ENCODE data around the gene OSBPL6.
"Not testable (repeated sequence)": the region's sequence is repeated elsewhere in the genome, so short reads cannot be mapped to it uniquely, and the experiment has no call there.

Gene OSBPL6

DNA sequence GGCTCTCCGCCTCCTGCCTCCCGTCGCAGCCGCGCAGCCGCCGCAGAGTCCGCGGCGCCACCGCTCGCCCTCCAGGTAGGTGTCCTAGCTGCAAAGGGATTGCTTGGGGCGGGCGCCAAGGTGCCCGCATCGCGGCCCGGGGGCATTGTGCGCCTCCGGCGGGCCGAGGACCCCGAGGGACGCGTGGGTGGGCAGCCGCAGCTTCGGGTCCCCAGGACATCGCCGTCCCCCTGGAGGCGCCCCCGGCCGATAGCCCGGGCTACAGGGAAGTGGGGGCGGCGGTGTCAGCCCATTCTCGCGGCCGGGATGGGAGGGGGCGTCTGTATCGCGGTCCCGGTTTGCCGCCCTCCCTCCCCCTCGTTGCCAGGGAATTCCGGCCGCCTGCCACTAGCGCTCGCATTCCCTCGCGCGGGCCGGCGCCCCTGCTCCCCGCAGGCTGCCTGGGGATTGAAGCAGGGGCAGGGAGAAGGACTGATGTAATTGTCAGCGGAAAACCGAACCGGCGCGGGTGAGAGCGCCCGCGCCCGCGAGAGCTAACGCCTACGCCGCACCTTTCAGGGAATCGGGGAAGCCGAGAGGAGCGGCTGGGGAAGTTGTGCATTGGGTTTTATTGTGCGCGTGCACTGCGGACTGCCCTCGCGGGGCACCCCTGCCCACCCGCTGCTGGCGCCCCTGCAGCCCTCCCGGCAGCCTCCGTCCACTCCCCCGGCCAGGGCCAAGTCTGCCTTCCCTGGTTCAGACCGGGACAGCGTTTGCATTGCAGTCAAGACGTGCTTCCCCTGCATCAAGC lies 483 bp downstream of the OSBPL6 start:
- DNase-seq, result peak; percentile 72
- in situ Hi-C loops (cut with HindIII; ENCODE audit: low pct_ligation_motif_present, low pct_unique_long_range_greater_than_20kb, low sequenced_read_pairs), result no loop called here

DNA sequence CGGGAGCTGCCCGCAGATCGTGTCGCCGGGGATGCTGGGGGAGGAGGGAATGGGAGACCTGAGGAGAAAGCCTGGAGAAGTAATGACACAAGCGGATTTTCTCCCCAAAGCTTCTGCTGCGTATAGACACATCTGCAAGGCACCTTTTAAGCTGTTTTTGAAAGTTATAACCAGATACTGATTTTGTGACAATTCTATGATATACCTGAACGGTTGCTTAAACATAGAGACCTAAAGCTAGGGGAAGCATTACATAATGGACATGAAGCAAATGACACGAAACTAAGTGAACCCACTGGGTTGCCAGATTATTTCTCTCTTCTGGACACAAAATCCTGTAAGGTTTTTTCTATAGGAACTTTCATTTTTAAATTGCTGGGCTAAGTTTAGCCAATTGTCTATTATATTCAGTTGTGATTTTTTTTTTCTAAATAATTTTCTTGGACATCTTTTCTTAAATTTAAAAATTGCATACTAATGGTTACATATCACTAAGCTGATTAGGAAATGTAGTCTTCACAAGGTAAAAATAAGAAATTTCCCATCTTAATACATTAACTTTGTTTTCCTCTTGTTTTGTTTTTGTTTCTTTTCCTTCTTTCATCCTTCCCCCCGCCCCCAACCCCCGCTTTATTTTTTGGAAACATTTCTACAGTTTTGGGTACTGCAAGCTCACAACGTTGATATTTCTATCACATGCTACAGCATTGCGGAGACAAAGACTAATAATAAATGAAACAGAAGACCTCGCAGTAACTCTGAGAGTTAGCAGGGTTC lies 1.3 kb downstream of the OSBPL6 start:
- in situ Hi-C loops (cut with HindIII; ENCODE audit: low pct_ligation_motif_present, low pct_unique_long_range_greater_than_20kb, low sequenced_read_pairs), result no loop called here

GRCh38 chr2:178197791-178198190 lies 3.5 kb downstream of the OSBPL6 start:
- in situ Hi-C loops (cut with HindIII; ENCODE audit: low pct_ligation_motif_present, low pct_unique_long_range_greater_than_20kb, low sequenced_read_pairs), result no loop called here
- no peak for DNase-seq

More for the DNA sequence above, 1.3 kb downstream of the OSBPL6 start:
- no peak for DNase-seq

GRCh38 chr2:178198441-178198840 lies 4.1 kb downstream of the OSBPL6 start:
- DNase-seq; in situ Hi-C loops (cut with HindIII; ENCODE audit: low pct_ligation_motif_present, low pct_unique_long_range_greater_than_20kb, low sequenced_read_pairs): not testable (repeated sequence)

DNA sequence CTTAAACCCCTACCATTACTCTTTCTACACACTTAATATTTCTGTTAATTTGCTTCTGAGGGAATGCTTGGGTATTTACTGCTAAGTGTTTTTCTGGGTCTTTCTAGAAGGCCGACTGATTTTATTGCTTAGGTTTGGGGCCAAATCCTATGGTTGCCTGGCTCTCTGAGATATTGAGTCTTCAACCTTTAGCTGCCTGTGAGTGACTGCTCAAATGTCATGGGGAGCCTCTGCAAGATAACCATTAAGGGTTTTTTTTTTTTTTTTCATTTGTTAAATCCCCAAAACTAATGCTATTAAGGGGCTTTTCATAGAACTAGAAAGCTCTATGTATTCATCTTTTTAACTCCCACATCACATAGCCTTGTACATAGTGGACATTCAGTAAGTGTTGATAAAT lies 5.0 kb downstream of the OSBPL6 start:
- no peak for DNase-seq
- in situ Hi-C loops (cut with HindIII; ENCODE audit: low pct_ligation_motif_present, low pct_unique_long_range_greater_than_20kb, low sequenced_read_pairs), result no loop called here

DNA sequence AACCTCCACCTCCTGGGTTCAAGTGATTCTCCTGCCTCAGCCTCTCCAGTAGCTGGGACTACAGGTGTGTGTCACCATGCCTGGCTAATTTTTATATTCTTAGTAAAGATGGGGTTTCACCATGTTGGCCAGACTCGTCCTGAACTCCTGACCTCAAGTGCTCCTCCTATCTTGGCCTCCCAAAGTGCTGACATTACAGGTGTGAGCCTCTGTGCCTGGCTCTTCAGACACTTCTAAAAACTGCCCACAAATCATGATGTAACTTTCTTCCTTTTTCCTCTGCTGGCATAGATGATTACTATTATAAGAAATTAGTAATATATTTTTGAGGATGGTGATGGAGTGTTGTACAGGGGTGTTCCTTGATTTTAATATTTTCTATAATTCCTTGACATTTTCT lies 6.0 kb downstream of the OSBPL6 start:
- no peak for DNase-seq
- in situ Hi-C loops (cut with HindIII; ENCODE audit: low pct_ligation_motif_present, low pct_unique_long_range_greater_than_20kb, low sequenced_read_pairs), result no loop called here

DNA sequence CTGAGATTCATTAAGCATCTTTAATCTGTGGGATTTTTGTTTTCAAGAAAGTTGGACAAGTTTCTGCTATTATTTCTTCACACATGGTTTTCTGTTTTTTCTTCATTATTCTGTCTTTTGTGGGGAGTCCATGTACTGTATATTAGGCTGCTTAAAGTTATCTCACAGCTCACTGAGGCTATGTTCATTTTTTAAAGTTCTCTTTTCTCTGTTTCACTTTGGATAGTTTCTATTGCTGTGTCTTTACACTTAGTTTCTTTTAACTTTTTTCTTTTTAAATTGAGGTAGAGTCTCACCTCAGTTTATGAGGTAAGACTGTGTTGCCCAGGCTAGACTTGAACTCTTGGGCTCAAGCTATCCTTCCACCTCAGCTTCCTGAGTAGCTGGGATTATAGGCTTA lies 8.6 kb downstream of the OSBPL6 start:
- no peak for DNase-seq
- in situ Hi-C loops (cut with HindIII; ENCODE audit: low pct_ligation_motif_present, low pct_unique_long_range_greater_than_20kb, low sequenced_read_pairs), result no loop called here

DNA sequence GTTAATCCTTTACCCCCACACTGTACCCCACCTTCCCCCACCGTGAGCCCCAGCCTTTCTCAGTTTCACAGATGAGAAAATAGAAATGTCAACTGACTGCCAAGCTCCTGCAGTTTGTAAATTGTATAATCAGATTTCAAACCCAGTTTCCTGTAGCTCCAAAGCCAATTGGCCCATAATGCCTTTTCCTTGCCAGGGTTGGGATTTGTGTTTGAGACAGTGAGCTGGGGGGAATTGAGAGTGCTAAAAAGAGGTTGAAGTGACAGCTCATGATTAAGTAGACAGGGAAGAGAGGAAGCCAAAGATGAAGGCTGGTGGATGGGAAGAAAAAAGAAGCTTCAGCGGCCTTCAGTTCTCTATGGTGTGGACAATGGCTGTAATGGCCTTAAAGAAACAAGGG lies 10.7 kb downstream of the OSBPL6 start:
- in situ Hi-C loops (cut with HindIII; ENCODE audit: low pct_ligation_motif_present, low pct_unique_long_range_greater_than_20kb, low sequenced_read_pairs), result no loop called here
- no peak for DNase-seq

DNA sequence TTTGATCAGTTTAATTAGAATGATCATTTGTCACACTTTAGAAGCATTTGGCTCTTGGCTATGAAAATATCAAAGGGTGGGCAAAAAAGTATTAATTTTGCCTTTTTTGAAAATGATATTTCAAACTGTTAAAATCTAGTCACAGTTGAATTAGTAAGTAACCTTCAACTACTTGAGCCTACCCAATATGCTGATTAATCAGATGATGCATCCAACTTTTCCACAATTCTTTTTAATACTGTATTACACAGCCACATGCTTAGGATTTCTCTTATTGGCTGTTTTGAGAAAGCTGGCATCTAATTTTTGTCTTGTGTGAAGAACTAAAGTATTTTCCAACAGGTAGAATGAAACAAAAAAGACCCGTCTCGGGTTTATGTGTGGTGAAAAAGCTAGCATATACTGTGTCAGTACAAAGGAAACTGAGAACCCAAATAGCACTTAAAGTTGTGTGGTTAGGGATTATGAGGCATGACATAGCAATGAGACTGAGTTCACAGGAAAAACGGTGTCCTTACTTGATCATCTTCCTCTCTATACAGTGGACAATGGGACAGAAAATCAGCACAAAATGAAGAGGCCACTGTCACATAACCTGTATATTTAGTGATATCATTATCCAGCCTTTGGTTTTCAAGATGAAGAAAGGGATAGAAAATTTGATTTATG lies 11.7 kb downstream of the OSBPL6 start:
- in situ Hi-C loops (cut with HindIII; ENCODE audit: low pct_ligation_motif_present, low pct_unique_long_range_greater_than_20kb, low sequenced_read_pairs), result no loop called here
- peak; percentile 66 for DNase-seq

DNA sequence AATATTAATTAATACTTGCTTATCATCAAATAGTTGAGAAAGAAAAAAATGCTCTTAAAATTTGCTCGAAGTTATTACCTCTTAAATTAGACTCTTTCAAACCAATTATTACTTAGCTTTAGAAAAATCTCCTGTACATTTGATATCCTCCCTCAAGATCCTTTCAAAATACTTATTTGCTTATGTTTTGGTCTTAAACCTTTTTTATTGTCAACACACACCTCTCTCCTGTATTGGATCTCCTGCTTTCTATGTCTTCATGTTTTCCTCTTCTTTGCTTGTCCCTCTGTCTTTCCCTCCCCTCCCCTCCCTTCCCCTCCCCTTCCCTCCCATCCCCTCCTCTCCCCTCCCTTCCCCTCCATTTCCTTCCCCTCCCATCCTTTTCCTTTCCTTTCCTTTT lies 14.0 kb downstream of the OSBPL6 start:
- DNase-seq, result no peak
- in situ Hi-C loops (cut with HindIII; ENCODE audit: low pct_ligation_motif_present, low pct_unique_long_range_greater_than_20kb, low sequenced_read_pairs), result no loop called here

GRCh38 chr2:178208817-178209216 lies 14.5 kb downstream of the OSBPL6 start:
- DNase-seq, result peak; percentile 40
- in situ Hi-C loops (cut with HindIII; ENCODE audit: low pct_ligation_motif_present, low pct_unique_long_range_greater_than_20kb, low sequenced_read_pairs), result no loop called here

DNA sequence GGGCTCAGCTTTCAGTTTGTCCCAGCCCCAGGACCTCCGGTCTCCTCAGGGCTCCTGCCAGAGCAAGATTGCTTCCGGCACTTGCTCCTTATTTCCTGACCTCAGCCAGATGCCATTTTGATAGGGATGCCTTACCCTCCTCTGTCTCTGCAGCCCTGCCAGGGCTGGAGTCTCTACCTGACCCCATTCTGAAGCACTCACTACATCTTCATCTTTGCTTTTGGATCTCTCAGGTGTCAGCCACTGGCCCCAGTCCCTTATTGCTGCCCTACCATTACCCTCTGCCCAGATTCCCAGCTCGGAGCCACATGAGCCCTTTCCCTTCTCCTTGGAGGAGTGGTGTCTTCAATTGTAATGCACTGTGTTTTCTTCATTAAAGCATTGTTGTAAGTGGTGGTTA lies 17.1 kb downstream of the OSBPL6 start:
- in situ Hi-C loops (cut with HindIII; ENCODE audit: low pct_ligation_motif_present, low pct_unique_long_range_greater_than_20kb, low sequenced_read_pairs), result no loop called here

GRCh38 chr2:178211943-178212342 lies 17.6 kb downstream of the OSBPL6 start:
- in situ Hi-C loops (cut with HindIII; ENCODE audit: low pct_ligation_motif_present, low pct_unique_long_range_greater_than_20kb, low sequenced_read_pairs), result no loop called here
- no peak for DNase-seq

More for the DNA sequence above, 17.1 kb downstream of the OSBPL6 start:
- DNase-seq, result no peak

DNA sequence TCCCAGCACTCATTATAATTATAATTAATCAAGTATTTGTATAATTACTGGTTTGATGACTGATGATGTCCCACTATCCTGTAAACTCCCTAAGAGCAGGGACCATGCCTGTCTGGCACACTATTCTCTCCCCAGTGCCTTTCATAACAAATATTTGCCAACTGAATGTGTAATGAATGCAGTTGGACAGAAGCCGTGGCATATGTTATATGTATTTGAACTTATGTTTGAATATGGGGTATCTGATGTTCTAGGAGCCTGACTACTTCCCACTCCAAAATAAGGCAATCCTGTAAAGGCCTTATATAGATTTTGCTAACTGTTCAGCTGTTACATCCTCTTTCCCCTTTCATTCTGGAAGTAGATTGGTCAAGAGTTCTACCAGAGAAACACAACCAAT lies 19.7 kb downstream of the OSBPL6 start:
- no peak for DNase-seq
- in situ Hi-C loops (cut with HindIII; ENCODE audit: low pct_ligation_motif_present, low pct_unique_long_range_greater_than_20kb, low sequenced_read_pairs), result no loop called here

DNA sequence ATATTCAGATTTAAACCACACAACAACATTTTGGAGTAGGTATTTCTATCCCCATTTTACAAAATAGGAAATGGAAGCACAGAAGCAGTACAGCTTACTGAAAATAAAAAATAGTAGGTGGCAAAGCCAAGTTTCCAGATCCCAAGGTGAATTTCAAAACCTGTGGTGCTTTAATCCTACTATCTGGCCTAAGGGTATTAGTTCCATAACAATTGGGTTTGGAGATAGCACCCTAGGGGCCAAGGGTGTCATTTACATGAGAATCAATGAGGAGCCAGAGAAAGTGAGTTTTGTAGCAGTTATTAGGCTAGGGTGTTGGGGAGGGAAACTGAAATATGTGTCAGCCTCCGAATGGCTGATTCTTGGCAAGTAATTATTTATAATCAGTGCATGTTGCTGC lies 24.9 kb downstream of the OSBPL6 start:
- in situ Hi-C loops (cut with HindIII; ENCODE audit: low pct_ligation_motif_present, low pct_unique_long_range_greater_than_20kb, low sequenced_read_pairs), result no loop called here
- no peak for DNase-seq

DNA sequence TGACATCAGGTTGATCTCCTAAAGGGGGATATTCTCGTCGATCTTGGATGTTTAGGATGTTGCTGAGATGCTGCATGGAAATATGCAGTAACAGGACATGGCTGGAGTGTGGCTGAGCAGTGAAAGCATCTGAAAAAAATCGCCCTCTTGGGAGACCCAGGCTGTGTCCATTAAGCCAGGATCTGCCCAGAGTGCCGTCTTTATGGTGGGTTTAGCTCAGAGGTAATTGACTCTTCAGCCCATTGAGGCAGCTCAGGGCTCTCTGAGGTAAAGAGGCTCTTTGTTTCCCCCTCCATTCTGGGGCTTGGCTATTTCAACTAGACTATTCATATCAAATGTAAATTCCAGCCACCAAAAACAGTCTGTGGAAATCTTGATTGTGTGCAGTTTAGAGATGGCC lies 26.5 kb downstream of the OSBPL6 start:
- no peak for DNase-seq
- in situ Hi-C loops (cut with HindIII; ENCODE audit: low pct_ligation_motif_present, low pct_unique_long_range_greater_than_20kb, low sequenced_read_pairs), result no loop called here

GRCh38 chr2:178221556-178221955 lies 27.2 kb downstream of the OSBPL6 start:
- DNase-seq, result no peak
- in situ Hi-C loops (cut with HindIII; ENCODE audit: low pct_ligation_motif_present, low pct_unique_long_range_greater_than_20kb, low sequenced_read_pairs), result no loop called here

- in situ Hi-C loops (cut with HindIII; ENCODE audit: low pct_ligation_motif_present, low pct_unique_long_range_greater_than_20kb, low sequenced_read_pairs), result no loop called here
- no peak for DNase-seq
Measured at GRCh38 chr2:178223806-178224205, 29.5 kb downstream of the OSBPL6 start.

DNA sequence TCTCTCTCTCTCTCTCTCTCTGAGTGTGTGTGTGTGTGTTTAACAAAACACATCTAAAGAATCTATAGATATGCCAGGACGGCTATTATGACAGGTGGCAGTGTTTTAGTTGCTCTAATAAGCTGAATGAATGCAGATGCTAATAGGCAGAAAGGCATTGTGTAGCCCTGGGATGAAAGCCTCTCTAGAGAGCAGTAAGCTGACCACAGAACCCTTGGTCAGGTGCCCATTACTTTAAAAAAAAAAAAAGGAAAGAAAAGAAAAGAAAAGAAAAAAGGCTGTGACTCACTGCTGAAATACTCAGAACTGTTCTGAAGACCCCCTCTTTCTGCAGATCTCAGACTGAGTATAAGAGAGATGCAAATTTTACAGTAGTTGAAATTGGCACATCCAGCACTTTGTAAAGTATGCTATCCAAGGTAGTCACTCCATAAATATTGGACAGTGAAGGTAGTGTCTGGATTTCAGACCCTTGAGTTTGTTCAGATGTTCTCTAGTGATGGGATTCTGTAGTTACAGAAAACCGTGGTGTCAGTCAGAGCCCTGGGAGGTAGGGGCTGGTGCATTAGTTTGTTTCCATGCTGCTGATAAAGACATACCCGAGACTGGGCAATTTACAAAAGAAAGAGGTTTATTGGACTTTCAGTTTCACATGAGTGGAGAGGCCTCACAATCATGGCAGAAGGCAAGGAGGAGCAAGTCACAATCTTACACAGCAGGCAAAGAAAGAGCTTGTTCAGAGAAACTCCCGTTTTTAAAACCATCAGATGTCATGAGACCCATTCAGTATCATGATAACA lies 30.9 kb downstream of the OSBPL6 start:
- peak; percentile 17 for DNase-seq
- in situ Hi-C loops (cut with HindIII; ENCODE audit: low pct_ligation_motif_present, low pct_unique_long_range_greater_than_20kb, low sequenced_read_pairs), result no loop called here

Measured in ACHN (cell line).